ENCODE measurements around the gene OVCH2. TPM values are rescaled to one million over a fixed set of nuclear protein-coding genes. Genes with fewer than 3 reads are reported as not detected.
A peak's percentile ranks its signal among the peaks of the same experiment; 100 is the strongest.
"Not testable (repeated sequence)": the region's sequence is repeated elsewhere in the genome, so short reads cannot be mapped to it uniquely, and the experiment has no call there.

OVCH2 gene
- total RNA-seq, 1 experiment from 2014 or later: 0.57 TPM

GRCh38 chr11:7734767-7735166 lies 28.5 kb upstream of the OVCH2 start:
- H3K27ac Mint-ChIP-seq; H3K4me1 Mint-ChIP-seq; H3K27me3 Mint-ChIP-seq (ENCODE audit: low read depth); CTCF ChIA-PET; H3K36me3 Mint-ChIP-seq; POLR2A ChIA-PET: not testable (repeated sequence)
- H3K4me3 Mint-ChIP-seq: peak overlapping the region; percentile 43; the same call in 1 of the 2 replicates
- ATAC-seq: peak; percentile 86
- peak; percentile 57 for DNase-seq (ENCODE audit: low spot score)
- TF ChIP-seq ZNF281 (CRISPR knock-in tag; IDR thresholded peaks at IDR 0.05): 0 out of 2 replicates have a peak, but pooled peaks have one; percentile 39
- peaks cover 11% of the 10 kb centered on the region for H3K9me3 Mint-ChIP-seq

- Mint-ChIP-seq H3K4me3 (no peak overlapping the region), H3K27me3 (ENCODE audit: low read depth) (peaks cover 17% of the 10 kb centered on the region), H3K4me1 (no peaks in the 10 kb centered on the region), H3K27ac (no peak overlapping the region), H3K36me3 (no peaks in the 10 kb centered on the region), H3K9me3 (no peaks in the 10 kb centered on the region)
- no peak for TF ChIP-seq ZNF219 (CRISPR knock-in tag; IDR thresholded peaks at IDR 0.05; ENCODE audit: borderline replicate concordance)
- TF ChIP-seq ZNF512 (CRISPR knock-in tag; IDR thresholded peaks at IDR 0.05; ENCODE audit: borderline replicate concordance): no peak
- TF ChIP-seq NR3C1 (CRISPR knock-in tag; conservative IDR thresholded peaks at IDR 0.05; ENCODE audit: low read depth): no peak
- no peak for TF ChIP-seq CDX4 (CRISPR knock-in tag; IDR thresholded peaks at IDR 0.05; ENCODE audit: borderline replicate concordance)
- no peak for TF ChIP-seq ATF6 (CRISPR knock-in tag; IDR thresholded peaks at IDR 0.05)
- no peak for TF ChIP-seq EMX1 (CRISPR knock-in tag; IDR thresholded peaks at IDR 0.05)
- no peak for TF ChIP-seq OVOL2 (CRISPR knock-in tag; IDR thresholded peaks at IDR 0.05; ENCODE audit: borderline replicate concordance)
- TF ChIP-seq SMAD4 (CRISPR knock-in tag; IDR thresholded peaks at IDR 0.05): no peak
- no peak for TF ChIP-seq AR (CRISPR knock-in tag; IDR thresholded peaks at IDR 0.05)
- ChIA-PET POLR2A (no interaction called here), CTCF (no interaction called here)
- ATAC-seq (no peak), DNase-seq (ENCODE audit: low spot score) (no peak)
These were observed 8.5 kb upstream of the OVCH2 start for GRCh38 chr11:7714786-7715185.

GRCh38 chr11:7703740-7704139 lies 2.5 kb downstream of the OVCH2 start:
- H3K4me1 Mint-ChIP-seq: peaks cover 1% of the 10 kb centered on the region
- H3K27ac Mint-ChIP-seq: no peak overlapping the region
- ATAC-seq: no peak
- no peaks in the 10 kb centered on the region for H3K9me3 Mint-ChIP-seq
- no peak overlapping the region for H3K4me3 Mint-ChIP-seq
- peaks cover 9% of the 10 kb centered on the region for H3K27me3 Mint-ChIP-seq (ENCODE audit: low read depth)
- ChIA-PET POLR2A (no interaction called here), CTCF (no interaction called here)
- no peak for DNase-seq (ENCODE audit: low spot score)
- H3K36me3 Mint-ChIP-seq: no peaks in the 10 kb centered on the region
- TF ChIP-seq ARID4B (CRISPR knock-in tag; IDR thresholded peaks at IDR 0.05; ENCODE audit: borderline replicate concordance) (no peak), IRF1 (CRISPR knock-in tag; IDR thresholded peaks at IDR 0.05) (no peak), E2F5 (CRISPR knock-in tag; IDR thresholded peaks at IDR 0.05) (no peak), RELA (CRISPR knock-in tag; IDR thresholded peaks at IDR 0.05; ENCODE audit: borderline replicate concordance) (no peak), ELF4 (CRISPR knock-in tag; IDR thresholded peaks at IDR 0.05; ENCODE audit: low read depth) (no peak)
